Stimulated activated CD8-positive, alpha-beta memory T cell treated with anti-CD3 and anti-CD28 coated beads, Interleukin-4, amount 100 ng/mL, for 1 hour (primary cell): ENCODE results near the gene SLC35G1.
A peak's percentile ranks its signal among the peaks of the same experiment; 100 is the strongest.

ENCODE experiments used
- DNase-seq, 2 donors: peaks; one replicate each; pipeline ENCODE4 v3.0.0-alpha.2; 2020; ENCODE audit warnings: low read depth in 2 of 2, low spot score in 1 of 2

SLC35G1 gene

GRCh38 chr10:93893646-93894515 lies at the start of gene SLC35G1:
TSS of gene SLC35G1 (plus strand) at chr10:93893978. CDS start at chr10:93894034, 56 bp downstream.
- DNase-seq = peak; percentile 31 to 50

- DNase-seq = no peak
These were observed 48.7 kb upstream of the SLC35G1 start for GRCh38 chr10:93844979-93845626.

GRCh38 chr10:93849593-93849992 lies 44.2 kb upstream of the SLC35G1 start:
- DNase-seq = no peak

GRCh38 chr10:93850031-93851015 lies 43.5 kb upstream of the SLC35G1 start:
- no peak for DNase-seq

- no peak for DNase-seq
These were observed 42.6 kb upstream of the SLC35G1 start for GRCh38 chr10:93851169-93851568.

- no peak for DNase-seq
These were observed 41.2 kb upstream of the SLC35G1 start for GRCh38 chr10:93852476-93853095.

- DNase-seq = no peak
These were observed 38.8 kb upstream of the SLC35G1 start for GRCh38 chr10:93854975-93855374.

- no peak for DNase-seq
These were observed 37.2 kb upstream of the SLC35G1 start for GRCh38 chr10:93856349-93857145.

- no peak for DNase-seq
These were observed 34.6 kb upstream of the SLC35G1 start for GRCh38 chr10:93859049-93859655.

GRCh38 chr10:93861825-93862224 lies 32.0 kb upstream of the SLC35G1 start:
- DNase-seq = no peak

GRCh38 chr10:93865794-93866425 lies 27.9 kb upstream of the SLC35G1 start:
- no peak for DNase-seq

- DNase-seq = no peak
These were observed 26.3 kb upstream of the SLC35G1 start for GRCh38 chr10:93867525-93867924.

- no peak for DNase-seq
These were observed 22.0 kb upstream of the SLC35G1 start for GRCh38 chr10:93871671-93872204.

- DNase-seq = no peak
These were observed 21.2 kb upstream of the SLC35G1 start for GRCh38 chr10:93872375-93873158.

- no peak for DNase-seq
These were observed 20.2 kb upstream of the SLC35G1 start for GRCh38 chr10:93873420-93874115.

GRCh38 chr10:93874309-93875031 lies 19.3 kb upstream of the SLC35G1 start:
- DNase-seq = no peak

- DNase-seq = no peak
These were observed 18.8 kb upstream of the SLC35G1 start for GRCh38 chr10:93875032-93875358.
